B cell (primary cell): ENCODE results near the gene ZNF407.

Experiments used
- EZH2 ChIP-seq: IDR thresholded peaks from 2 replicates; pipeline ENCODE4 v1.6.1; 2012; ENCODE audit warnings: borderline replicate concordance, low read depth, mild to moderate bottlenecking, moderate library complexity, low read length; ENCODE audit not compliant: insufficient read depth, poor library complexity, severe bottlenecking
- TF ChIP-seq, protein P1 (sequence below): fragments of 200-600 bp; IDR thresholded peaks from one replicate; pipeline ENCODE4 v1.8.0; 2022; ENCODE audit warnings: antibody characterized with exemption, mild to moderate bottlenecking

DNA sequence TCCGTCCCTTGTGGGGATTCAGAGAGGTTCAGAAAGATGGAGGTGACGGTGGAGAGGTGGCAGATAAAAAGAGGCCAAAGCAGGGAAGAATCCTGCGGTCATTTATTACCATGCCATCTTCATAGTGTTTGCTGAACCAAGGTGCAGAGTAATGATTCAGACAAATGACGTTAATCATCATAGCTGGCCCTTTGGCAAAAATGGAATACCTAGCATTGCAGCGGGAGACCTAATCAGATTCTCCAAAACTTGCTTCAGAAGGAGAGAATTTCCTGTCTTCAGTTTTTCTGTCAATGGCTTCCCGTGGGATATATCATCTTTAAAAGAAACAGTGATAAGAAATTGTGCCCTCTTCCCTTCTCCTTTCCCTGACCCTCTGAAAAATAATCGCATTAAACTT, 435.8 kb downstream of the ZNF407 start:
- TF ChIP-seq, protein P1, sequence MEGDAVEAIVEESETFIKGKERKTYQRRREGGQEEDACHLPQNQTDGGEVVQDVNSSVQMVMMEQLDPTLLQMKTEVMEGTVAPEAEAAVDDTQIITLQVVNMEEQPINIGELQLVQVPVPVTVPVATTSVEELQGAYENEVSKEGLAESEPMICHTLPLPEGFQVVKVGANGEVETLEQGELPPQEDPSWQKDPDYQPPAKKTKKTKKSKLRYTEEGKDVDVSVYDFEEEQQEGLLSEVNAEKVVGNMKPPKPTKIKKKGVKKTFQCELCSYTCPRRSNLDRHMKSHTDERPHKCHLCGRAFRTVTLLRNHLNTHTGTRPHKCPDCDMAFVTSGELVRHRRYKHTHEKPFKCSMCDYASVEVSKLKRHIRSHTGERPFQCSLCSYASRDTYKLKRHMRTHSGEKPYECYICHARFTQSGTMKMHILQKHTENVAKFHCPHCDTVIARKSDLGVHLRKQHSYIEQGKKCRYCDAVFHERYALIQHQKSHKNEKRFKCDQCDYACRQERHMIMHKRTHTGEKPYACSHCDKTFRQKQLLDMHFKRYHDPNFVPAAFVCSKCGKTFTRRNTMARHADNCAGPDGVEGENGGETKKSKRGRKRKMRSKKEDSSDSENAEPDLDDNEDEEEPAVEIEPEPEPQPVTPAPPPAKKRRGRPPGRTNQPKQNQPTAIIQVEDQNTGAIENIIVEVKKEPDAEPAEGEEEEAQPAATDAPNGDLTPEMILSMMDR, result no peak
- no peak for TF ChIP-seq EZH2
